Testis (tissue), 3 donors: Measurements from ENCODE around the gene PPA1. TPM values are rescaled to one million over a fixed set of nuclear protein-coding genes. Genes with fewer than 3 reads are reported as not detected.

ENCODE experiments used
- DNase-seq: peaks from one replicate; pipeline ENCODE4 v3.0.0-alpha.2; 2019
- H3K27ac ChIP-seq, 2 donors: fragments of 200-600 bp; sonication (generic); one replicate each; pipeline ENCODE4 v1.5.1; 2019
- H3K27me3 ChIP-seq: fragments of 200-600 bp; sonication (generic); one replicate; pipeline ENCODE4 v1.5.1; 2019
- H3K36me3 ChIP-seq: fragments of 200-600 bp; sonication (generic); one replicate; pipeline ENCODE4 v1.5.1; 2017; ENCODE audit warnings: low read depth; ENCODE audit errors: missing control alignments
- H3K4me1 ChIP-seq: fragments of 200-600 bp; sonication (generic); one replicate; pipeline ENCODE4 v1.5.1; 2019
- H3K4me3 ChIP-seq, 2 donors: fragments of 200-600 bp; sonication (generic); one replicate each; pipeline ENCODE4 v1.5.1; 2017 to 2019
- H3K9me3 ChIP-seq: fragments of 200-600 bp; sonication (generic); one replicate; pipeline ENCODE4 v1.5.1; 2017
- POLR2A ChIP-seq: fragments of 450-650 bp; IDR thresholded peaks from one replicate; pipeline ENCODE4 v1.6.1; 2017; ENCODE audit warnings: antibody characterized with exemption, mild to moderate bottlenecking, moderate library complexity
- WGBS, 2 donors: methylation state at CpG; one replicate each; pipeline ENCODE4 v1.1.5; 2018; 5-methylcytosine and 5-hydroxymethylcytosine counted together
- intact Hi-C: fragments of 100-400 bp; cut with DNase I; formaldehyde crosslinking; loops from one replicate; pipeline ENCODE4 v1.15.1; 2023; ENCODE audit warnings: low total_unique reads
- polyA plus RNA-seq: library from polyadenylated mRNA; stranded (reverse); fragments of 350-450 nt; fragmentation: Illumina TruSeq; extraction: RNeasy Lipid Tissue Mini Kit (QIAGEN cat#74804); gene quantifications from one replicate; pipeline ENCODE4 v1.2.3, GENCODE V29; 2014; ENCODE audit warnings: low read depth, low replicate concordance; ENCODE audit not compliant: insufficient read depth
- total RNA-seq, 2 donors: library from RNA; depleted of rRNA; stranded (reverse); fragments of >200 nt; gene quantifications; one replicate each; pipeline ENCODE4 v1.2.3, GENCODE V29; 2016
- TF ChIP-seq, protein P1 (sequence below), 3 experiments: fragments of 450-650 bp in 2 of 3; fragments of 200-600 bp in 1 of 3; sonication (generic) in 1 of 3; IDR thresholded peaks; one replicate each; pipeline ENCODE4 v1.5.1; 2016 to 2019; ENCODE audit warnings: antibody characterized with exemption in 3 of 3, mild to moderate bottlenecking in 2 of 3, moderate library complexity in 1 of 3

PPA1 gene
- total and polyA plus RNA-seq, 3 donors from 2014 or later = 110 to 143 (median 136) TPM

DNA sequence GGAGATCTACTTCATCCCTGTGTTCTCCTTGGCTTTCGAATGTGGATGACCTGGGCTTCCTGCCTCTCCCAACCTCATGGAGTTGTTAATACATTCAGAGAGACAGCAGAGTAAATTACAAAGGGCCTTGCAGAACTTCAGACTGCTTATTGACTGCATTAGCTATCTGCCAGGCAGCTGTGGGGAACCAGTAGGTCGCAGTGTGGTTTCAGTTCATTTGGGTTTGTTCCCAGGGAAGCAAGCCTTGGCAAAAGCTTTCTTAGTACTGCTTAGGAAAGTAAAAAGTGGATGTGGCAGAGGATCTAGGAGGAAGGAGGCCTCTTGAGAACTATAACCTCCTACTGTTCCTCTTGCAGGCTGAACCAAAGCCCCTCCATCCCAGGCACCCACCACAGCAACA lies 41.4 kb upstream of the PPA1 start:
- Histone ChIP-seq H3K27me3 (no peaks in the 10 kb centered on the region), H3K36me3 (no peaks in the 10 kb centered on the region), H3K4me1 (no peaks in the 10 kb centered on the region), H3K27ac (peak overlapping the region in 1 of 2 donors; percentile 0), H3K9me3 (no peaks in the 10 kb centered on the region), H3K4me3 (no peak overlapping the region)
- TF ChIP-seq, protein P1, sequence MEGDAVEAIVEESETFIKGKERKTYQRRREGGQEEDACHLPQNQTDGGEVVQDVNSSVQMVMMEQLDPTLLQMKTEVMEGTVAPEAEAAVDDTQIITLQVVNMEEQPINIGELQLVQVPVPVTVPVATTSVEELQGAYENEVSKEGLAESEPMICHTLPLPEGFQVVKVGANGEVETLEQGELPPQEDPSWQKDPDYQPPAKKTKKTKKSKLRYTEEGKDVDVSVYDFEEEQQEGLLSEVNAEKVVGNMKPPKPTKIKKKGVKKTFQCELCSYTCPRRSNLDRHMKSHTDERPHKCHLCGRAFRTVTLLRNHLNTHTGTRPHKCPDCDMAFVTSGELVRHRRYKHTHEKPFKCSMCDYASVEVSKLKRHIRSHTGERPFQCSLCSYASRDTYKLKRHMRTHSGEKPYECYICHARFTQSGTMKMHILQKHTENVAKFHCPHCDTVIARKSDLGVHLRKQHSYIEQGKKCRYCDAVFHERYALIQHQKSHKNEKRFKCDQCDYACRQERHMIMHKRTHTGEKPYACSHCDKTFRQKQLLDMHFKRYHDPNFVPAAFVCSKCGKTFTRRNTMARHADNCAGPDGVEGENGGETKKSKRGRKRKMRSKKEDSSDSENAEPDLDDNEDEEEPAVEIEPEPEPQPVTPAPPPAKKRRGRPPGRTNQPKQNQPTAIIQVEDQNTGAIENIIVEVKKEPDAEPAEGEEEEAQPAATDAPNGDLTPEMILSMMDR (IDR thresholded peaks at IDR 0.05) = no peak
- no peak for TF ChIP-seq POLR2A
- WGBS, 2 donors = 64 to 67% methylated on average over 2 of the region's 2 CpGs
- intact Hi-C loops = no loop called here
- peak; percentile 58 for DNase-seq

- Histone ChIP-seq H3K27ac (no peak overlapping the region), H3K4me1 (no peaks in the 10 kb centered on the region), H3K27me3 (no peaks in the 10 kb centered on the region), H3K36me3 (no peaks in the 10 kb centered on the region), H3K9me3 (no peaks in the 10 kb centered on the region), H3K4me3 (no peak overlapping the region)
- WGBS, 2 donors = 33 to 35% methylated on average over 4 of the region's 4 CpGs
- TF ChIP-seq, protein P1 (IDR thresholded peaks at IDR 0.05) = peak in 2 of 3 experiments; percentile 44 to 64
- no peak for TF ChIP-seq POLR2A
- intact Hi-C loops = no loop called here
- no peak for DNase-seq
Measured at GRCh38 chr10:70272925-70273316, 39.7 kb upstream of the PPA1 start.

DNA sequence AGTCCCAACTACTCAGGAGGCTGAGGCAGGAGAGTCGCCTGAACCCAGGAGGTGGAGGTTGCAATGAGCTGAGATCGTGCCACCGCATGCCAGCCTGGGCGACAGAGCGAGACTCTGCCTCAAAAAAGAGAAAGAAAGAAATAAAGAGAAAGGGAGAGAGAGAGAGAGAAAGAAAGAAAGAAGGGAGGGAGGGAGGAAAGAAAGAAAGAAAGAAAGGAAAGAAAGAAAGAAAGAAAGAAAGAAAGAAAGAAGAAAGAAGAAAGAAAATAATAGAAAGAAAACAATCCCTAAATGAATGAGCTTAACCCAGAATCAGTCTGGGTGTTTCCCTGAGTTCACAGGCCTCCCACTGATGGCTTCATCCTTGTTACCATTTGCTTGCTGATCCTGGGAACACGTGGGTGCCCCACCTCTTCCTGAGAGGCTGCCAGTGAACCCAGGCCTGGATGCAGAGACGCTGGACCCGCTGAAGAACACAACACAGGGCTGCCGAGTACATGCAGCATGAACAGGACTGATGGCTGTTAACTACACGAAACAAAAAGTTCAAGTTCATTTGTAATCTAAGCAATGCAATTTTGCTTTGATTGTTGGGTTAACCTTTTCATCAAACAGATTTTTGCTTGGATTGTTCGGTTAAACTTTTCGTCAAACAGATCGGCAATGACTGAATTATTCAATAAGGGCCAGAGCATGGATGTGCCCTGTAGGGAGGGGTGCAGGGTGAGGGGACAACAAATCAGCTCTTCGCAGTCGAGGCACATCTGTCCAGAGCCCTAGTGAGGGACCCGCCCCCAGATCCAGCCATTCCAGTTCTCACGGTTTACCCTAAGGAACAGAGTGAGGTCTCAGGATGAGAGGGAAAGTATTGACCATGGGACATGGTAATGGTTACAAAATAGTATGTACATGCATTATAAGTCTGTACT lies 39.0 kb upstream of the PPA1 start:
- no peak overlapping the region for H3K27ac ChIP-seq
- DNase-seq = no peak
- H3K4me3 ChIP-seq = no peak overlapping the region
- H3K9me3 ChIP-seq = no peaks in the 10 kb centered on the region
- no peaks in the 10 kb centered on the region for H3K36me3 ChIP-seq
- H3K27me3 ChIP-seq = no peaks in the 10 kb centered on the region
- WGBS, 2 donors = 80 to 82% methylated on average over 17 of the region's 17 CpGs
- TF ChIP-seq POLR2A = no peak
- TF ChIP-seq, protein P1 (IDR thresholded peaks at IDR 0.05) = no peak
- intact Hi-C loops = no loop called here
- no peaks in the 10 kb centered on the region for H3K4me1 ChIP-seq

- no peaks in the 10 kb centered on the region for H3K27me3 ChIP-seq
- no peak for DNase-seq
- 63 to 65% methylated on average over 2 of the region's 2 CpGs for WGBS, 2 donors
- H3K9me3 ChIP-seq = no peaks in the 10 kb centered on the region
- H3K4me3 ChIP-seq = no peak overlapping the region
- no peak for TF ChIP-seq POLR2A
- TF ChIP-seq, protein P1 (IDR thresholded peaks at IDR 0.05) = no peak
- H3K27ac ChIP-seq = no peak overlapping the region
- no peaks in the 10 kb centered on the region for H3K4me1 ChIP-seq
- intact Hi-C loops = no loop called here
- H3K36me3 ChIP-seq = no peaks in the 10 kb centered on the region
Measured at GRCh38 chr10:70270952-70271351, 37.7 kb upstream of the PPA1 start.
